MCF 10A (cell line): ENCODE measurements around the gene MSI2. TPM values are rescaled to one million over a fixed set of nuclear protein-coding genes. Genes with fewer than 3 reads are reported as not detected.
A peak's percentile ranks its signal among the peaks of the same experiment; 100 is the strongest.

Source experiments
- BruUV-seq: library from RNA; stranded (reverse); fragments of 400-500 nt; replicated peaks from 2 replicates; lab custom pipeline; 2021; lab: Mats Ljungman, UMichigan
- CTCF ChIA-PET: fragments of 300-600 bp; sonication (Branson Sonifier 250); formaldehyde crosslinking; extraction: SDS; loops from one replicate; lab custom pipeline; 2021; ENCODE audit warnings: antibody characterized with exemption, inconsistent platforms; lab: Yijun Ruan, JAX
- POLR2A ChIA-PET: fragments of 300-600, 350-650 bp; sonication (Branson Sonifier 250); formaldehyde crosslinking; extraction: SDS; loops from one replicate; lab custom pipeline; 2020; ENCODE audit warnings: antibody characterized with exemption, inconsistent platforms; lab: Yijun Ruan, JAX
- DNase-seq: peaks from one replicate; pipeline ENCODE4 v3.0.0-alpha.2; 2018; ENCODE audit not compliant: unreplicated experiment
- H3K27ac Mint-ChIP-seq: one replicate; pipeline ENCODE4 v1.8.0; 2022; ENCODE audit warnings: mild to moderate bottlenecking, low read depth, mixed read lengths; ENCODE audit not compliant: unreplicated experiment
- H3K27me3 Mint-ChIP-seq: one replicate; pipeline ENCODE4 v1.8.0; 2022; ENCODE audit warnings: mixed read lengths; ENCODE audit not compliant: insufficient read depth, unreplicated experiment
- H3K36me3 Mint-ChIP-seq: one replicate; pipeline ENCODE4 v1.8.0; 2022; ENCODE audit warnings: mild to moderate bottlenecking, moderate library complexity, mixed read lengths; ENCODE audit not compliant: insufficient read depth, unreplicated experiment
- H3K4me1 Mint-ChIP-seq: one replicate; pipeline ENCODE4 v1.8.0; 2022; ENCODE audit warnings: mixed read lengths; ENCODE audit not compliant: insufficient read depth, unreplicated experiment
- H3K4me3 Mint-ChIP-seq: one replicate; pipeline ENCODE4 v1.8.0; 2022; ENCODE audit warnings: mild to moderate bottlenecking, moderate library complexity, mixed read lengths; ENCODE audit not compliant: unreplicated experiment
- H3K9me3 Mint-ChIP-seq: one replicate; pipeline ENCODE4 v1.8.0; 2022; ENCODE audit warnings: mixed read lengths; ENCODE audit not compliant: unreplicated experiment
- CTCF ChIP-seq: fragments of 200-600 bp; IDR thresholded peaks from one replicate; pipeline ENCODE4 v1.8.0; 2022; ENCODE audit warnings: antibody characterized with exemption, mild to moderate bottlenecking; ENCODE audit not compliant: unreplicated experiment
- intact Hi-C: fragments of 100-400 bp; cut with micrococcal nuclease; formaldehyde crosslinking; loops from 2 replicates; pipeline ENCODE4 v1.14.1; 2022
- total RNA-seq: library from RNA; stranded (reverse); gene quantifications from 2 replicates; pipeline ENCODE4 v1.2.3, GENCODE V29; 2022

MSI2 gene
- total RNA-seq, 1 experiment from 2014 or later, result 60.6 TPM

- POLR2A ChIA-PET, result interaction anchor here (1.5 kb wide), 1 partner anchor 22 kb away, joined by 6 read pairs; no protein-coding TSS in a partner anchor
- no peaks in the 10 kb centered on the region for H3K4me1 Mint-ChIP-seq
- H3K4me3 Mint-ChIP-seq, result no peak overlapping the region
- no peaks in the 10 kb centered on the region for H3K27me3 Mint-ChIP-seq
- intact Hi-C loops, result no loop called here
- TF ChIP-seq CTCF, result no peak
- CTCF ChIA-PET, result interaction anchor here (0.6 to 0.9 kb wide), 4 partner anchors 14 to 161 kb away, joined by 3 to 7 read pairs (median 4); no protein-coding TSS in a partner anchor
- peak overlapping the region; percentile 21 for H3K27ac Mint-ChIP-seq
- BruUV-seq, result no TSS peak
- no peaks in the 10 kb centered on the region for H3K9me3 Mint-ChIP-seq
- no peak for DNase-seq
- H3K36me3 Mint-ChIP-seq, result peaks cover 51% of the 10 kb centered on the region
These were observed 22.5 kb downstream of the MSI2 start for GRCh38 chr17:57278740-57279387.

- intact Hi-C loops, result no loop called here
- CTCF ChIA-PET, result interaction anchor here (0.7 to 0.9 kb wide), 2 partner anchors 13 to 36 kb away, joined by 5 to 7 read pairs; no protein-coding TSS in a partner anchor
- no peaks in the 10 kb centered on the region for H3K27me3 Mint-ChIP-seq
- no peaks in the 10 kb centered on the region for H3K9me3 Mint-ChIP-seq
- H3K4me1 Mint-ChIP-seq, result no peaks in the 10 kb centered on the region
- H3K4me3 Mint-ChIP-seq, result no peak overlapping the region
- DNase-seq, result no peak
- TF ChIP-seq CTCF, result no peak
- POLR2A ChIA-PET, result interaction anchor here (0.6 to 1.5 kb wide), 2 partner anchors 22 to 37 kb away, joined by 3 to 6 read pairs; no protein-coding TSS in a partner anchor
- no TSS peak for BruUV-seq
- H3K36me3 Mint-ChIP-seq, result peaks cover 53% of the 10 kb centered on the region
- H3K27ac Mint-ChIP-seq, result peak overlapping the region; percentile 29
These were observed 23.1 kb downstream of the MSI2 start for GRCh38 chr17:57279432-57279831.

- intact Hi-C loops, result no loop called here
- TF ChIP-seq CTCF, result no peak
- ChIA-PET POLR2A (interaction anchor here (0.7 to 0.9 kb wide), 2 partner anchors 24 to 39 kb away, joined by 3 read pairs; no protein-coding TSS in a partner anchor), CTCF (no interaction called here)
- H3K27me3 Mint-ChIP-seq, result no peaks in the 10 kb centered on the region
- DNase-seq, result no peak
- H3K4me1 Mint-ChIP-seq, result no peaks in the 10 kb centered on the region
- no peaks in the 10 kb centered on the region for H3K9me3 Mint-ChIP-seq
- H3K36me3 Mint-ChIP-seq, result peaks cover 62% of the 10 kb centered on the region
- H3K4me3 Mint-ChIP-seq, result no peak overlapping the region
- no TSS peak for BruUV-seq
- no peak overlapping the region for H3K27ac Mint-ChIP-seq
These were observed 25.6 kb downstream of the MSI2 start for GRCh38 chr17:57281887-57282286.

- Mint-ChIP-seq H3K9me3 (no peaks in the 10 kb centered on the region), H3K27me3 (no peaks in the 10 kb centered on the region), H3K4me1 (no peaks in the 10 kb centered on the region), H3K27ac (no peak overlapping the region), H3K4me3 (no peak overlapping the region), H3K36me3 (peaks cover 62% of the 10 kb centered on the region)
- DNase-seq, result no peak
- ChIA-PET CTCF (no interaction called here), POLR2A (interaction anchor here (0.6 to 0.9 kb wide), 3 partner anchors 25 to 149 kb away, joined by 3 read pairs; no protein-coding TSS in a partner anchor)
- no peak for TF ChIP-seq CTCF
- intact Hi-C loops, result no loop called here
- BruUV-seq, result no TSS peak
These were observed 26.0 kb downstream of the MSI2 start for GRCh38 chr17:57282296-57282695.
